K562 (cell line): ENCODE results near the gene POLR3GL. TPM values are rescaled to one million over a fixed set of nuclear protein-coding genes. Genes with fewer than 3 reads are reported as not detected.

Experiments used
- ARHGAP35 ChIP-seq: fragments of 450-650 bp; IDR thresholded peaks from 2 replicates; pipeline ENCODE4 v1.6.1; 2018; ENCODE audit not compliant: partially characterized antibody
- ARID1B ChIP-seq: fragments of 450-650 bp; IDR thresholded peaks from 2 replicates; pipeline ENCODE4 v1.6.1; 2016; ENCODE audit warnings: antibody characterized with exemption, mild to moderate bottlenecking, inconsistent platforms
- BHLHE40 ChIP-seq: IDR thresholded peaks from 2 replicates; pipeline ENCODE4 v1.6.1; 2011; ENCODE audit warnings: low read length, improper control_type of control experiment
- BRCA1 ChIP-seq, 2 experiments: fragments of 450-650 bp in 1 of 2; sonication (generic) in 1 of 2; formaldehyde crosslinking in 1 of 2; IDR thresholded peaks; 2 replicates each; pipeline versions ENCODE4 v1.5.0 to v1.6.1; 2017 to 2020; ENCODE audit warnings: mild to moderate bottlenecking in 1 of 2, missing genetic modification reagents in 1 of 2
- CBFB ChIP-seq: sonication (generic); formaldehyde crosslinking; IDR thresholded peaks from 2 replicates; pipeline ENCODE4 v1.4.0; 2020; ENCODE audit warnings: mild to moderate bottlenecking, missing genetic modification reagents
- CEBPB ChIP-seq: fragments of 450-650 bp; IDR thresholded peaks from 2 replicates; pipeline ENCODE4 v1.6.1; 2016; ENCODE audit warnings: missing genetic modification characterization, missing compliant biosample characterization
- ELF1 ChIP-seq: fragments of 200-800 bp; sonication (Bioruptor generic); IDR thresholded peaks from 2 replicates; pipeline ENCODE4 v1.6.1; 2016; ENCODE audit warnings: missing genetic modification characterization, missing compliant biosample characterization
- GTF2B ChIP-seq: IDR thresholded peaks from 2 replicates; pipeline ENCODE4 v1.6.1; 2011; ENCODE audit not compliant: insufficient read length; ENCODE audit errors: extremely low read depth
- HLTF ChIP-seq: fragments of 450-650 bp; IDR thresholded peaks from 2 replicates; pipeline ENCODE4 v1.6.1; 2016
- HMGXB4 ChIP-seq: sonication (generic); formaldehyde crosslinking; IDR thresholded peaks from 2 replicates; pipeline ENCODE4 v1.8.1; 2023; ENCODE audit warnings: mild to moderate bottlenecking, missing genetic modification reagents
- MCM3 ChIP-seq: fragments of 450-650 bp; IDR thresholded peaks from 2 replicates; pipeline ENCODE4 v1.6.1; 2016
- NEUROD1 ChIP-seq: fragments of 150-350 bp; IDR thresholded peaks from 2 replicates; pipeline ENCODE4 v1.6.1; 2014; ENCODE audit warnings: borderline replicate concordance, low read length, low read depth; ENCODE audit not compliant: partially characterized antibody
- NFE2 ChIP-seq: IDR thresholded peaks from 2 replicates; pipeline ENCODE4 v1.6.1; 2014; ENCODE audit warnings: antibody characterized with exemption, low read depth
- NFIC ChIP-seq: fragments of 450-650 bp; IDR thresholded peaks from 2 replicates; pipeline ENCODE4 v1.6.1; 2017; ENCODE audit warnings: mild to moderate bottlenecking, inconsistent platforms
- PHF20 ChIP-seq: fragments of 450-650 bp; IDR thresholded peaks from 2 replicates; pipeline ENCODE4 v1.6.1; 2018; ENCODE audit not compliant: partially characterized antibody
- RFX7 ChIP-seq: fragments of 250-450 bp; sonication (Bioruptor Pico); IDR thresholded peaks from 2 replicates; pipeline ENCODE4 v1.5.1; 2021; ENCODE audit warnings: mild to moderate bottlenecking
- SMARCA4 ChIP-seq: fragments of 450-650 bp; IDR thresholded peaks from 2 replicates; pipeline ENCODE4 v1.6.1; 2016
- SP2 ChIP-seq: IDR thresholded peaks from 2 replicates; pipeline ENCODE4 v1.6.1; 2011; ENCODE audit warnings: mild to moderate bottlenecking, low read depth, low read length, moderate library complexity; ENCODE audit not compliant: poor library complexity, severe bottlenecking; ENCODE audit errors: extremely low read depth
- TAF9B ChIP-seq: fragments of 450-650 bp; IDR thresholded peaks from 2 replicates; pipeline ENCODE4 v1.6.1; 2018; ENCODE audit warnings: mild to moderate bottlenecking; ENCODE audit not compliant: partially characterized antibody
- TCFL5 ChIP-seq: fragments of 250-450 bp; sonication (Bioruptor Pico); conservative IDR thresholded peaks from 2 replicates; pipeline ENCODE4 v1.6.1; 2021; ENCODE audit warnings: mild to moderate bottlenecking, moderate library complexity, matching md5 sums
- TEAD4 ChIP-seq, 2 experiments: sonication (generic) in 1 of 2; formaldehyde crosslinking in 1 of 2; IDR thresholded peaks; 2 replicates each; pipeline versions ENCODE4 v1.6.1 to v1.8.0; 2012 to 2022; ENCODE audit warnings: borderline replicate concordance in 1 of 2, inconsistent platforms in 1 of 2, low read length in 1 of 2, mild to moderate bottlenecking in 1 of 2, missing genetic modification reagents in 1 of 2
- TRIM28 ChIP-seq: fragments of 450-650 bp; IDR thresholded peaks from 2 replicates; pipeline ENCODE4 v1.6.1; 2017
- ZC3H4 ChIP-seq: sonication (generic); formaldehyde crosslinking; IDR thresholded peaks from 2 replicates; pipeline ENCODE4 v1.9.0; 2021; ENCODE audit warnings: missing genetic modification reagents, borderline replicate concordance
- ZNF146 ChIP-seq: IDR thresholded peaks from one replicate; pipeline ENCODE4 v1.6.1; 2018; ENCODE audit warnings: missing compliant biosample characterization; ENCODE audit not compliant: unreplicated experiment
- ZNF274 ChIP-seq: IDR thresholded peaks from 2 replicates; pipeline ENCODE4 v1.6.1; 2011; ENCODE audit warnings: low read depth, mild to moderate bottlenecking, low read length, moderate library complexity, borderline replicate concordance
- ZNF354B ChIP-seq: fragments of 250-450 bp; sonication (Bioruptor Pico); IDR thresholded peaks from 2 replicates; pipeline ENCODE4 v1.4.0; 2020
- ZNF717 ChIP-seq: fragments of 250-450 bp; sonication (Bioruptor Pico); IDR thresholded peaks from 2 replicates; pipeline ENCODE4 v1.5.0; 2021
- ZSCAN32 ChIP-seq: fragments of 450-650 bp; formaldehyde crosslinking; IDR thresholded peaks from 2 replicates; pipeline ENCODE4 v1.4.0; 2020; ENCODE audit warnings: mild to moderate bottlenecking, moderate library complexity
- polyA plus RNA-seq, 8 experiments: library from polyadenylated mRNA; depleted of rRNA in 4 of 8; stranded (reverse) in 5 of 8; unstranded in 3 of 8; fragments of >200 nt; fragmentation: Nextera tagmentation in 2 of 8; fragmentation: Illumina TruSeq in 1 of 8; extraction: Ambion mirVana in 2 of 8; extraction: Trizol in 1 of 8; gene quantifications; 2 replicates each; pipeline versions ENCODE4 v1.2.1 to v1.2.3, GENCODE V29; 2011 to 2014; ENCODE audit warnings: inconsistent platforms in 1 of 8, missing spikeins in 1 of 8
- total RNA-seq, 7 experiments: library from RNA; depleted of rRNA in 6 of 7; stranded (reverse); fragments of >200 nt in 6 of 7; fragmentation: Illumina TruSeq in 2 of 7; extraction: Trizol in 2 of 7; gene quantifications; 2 replicates each; pipeline versions ENCODE4 v1.2.1 to v1.2.3, GENCODE V29; 2011 to 2021; ENCODE audit warnings: low replicate concordance in 1 of 7
- TF ChIP-seq, protein P1 (sequence below): sonication (generic); formaldehyde crosslinking; IDR thresholded peaks from 2 replicates; pipeline ENCODE4 v1.5.0; 2020; ENCODE audit warnings: missing genetic modification reagents

POLR3GL gene
- total and polyA plus RNA-seq, 9 of the 15 experiments (the other 6 are each of a cell fraction or from before 2014, with no cell fraction given) = 14.6 to 48.4 (median 38.2) TPM

- TF ChIP-seq SP2 (no peak), NFIC (peak; percentile 52; the same call in 1 of the 2 replicates), ZNF274 (no peak), ARID1B (peak; percentile 36), TEAD4 (IDR thresholded peaks at IDR 0.05; ENCODE audit: low read length) (no peak; the same call in 1 of the 2 replicates), TEAD4 (CRISPR knock-in tag; IDR thresholded peaks at IDR 0.05; ENCODE audit: borderline replicate concordance) (no peak), HMGXB4 (CRISPR knock-in tag) (no peak), NFE2 (no peak), TCFL5 (CRISPR knock-in tag) (no peak), CEBPB (peak; percentile 96), ZNF717 (CRISPR knock-in tag) (no peak), TRIM28 (no peak), ZNF354B (no peak), NEUROD1 (no peak), TAF9B (no peak), GTF2B (no peak), ZNF146 (CRISPR knock-in tag) (no peak), ELF1 (no peak), MCM3 (no peak), BHLHE40 (no peak), ZC3H4 (CRISPR knock-in tag) (no peak), SMARCA4 (0 out of 2 replicates have a peak, but pooled peaks have one; percentile 9), HLTF (no peak), CBFB (CRISPR knock-in tag) (no peak), ARHGAP35 (no peak), RFX7 (no peak), PHF20 (no peak), BRCA1 (IDR thresholded peaks at IDR 0.05) (no peak), BRCA1 (CRISPR knock-in tag; IDR thresholded peaks at IDR 0.05) (no peak), ZSCAN32 (CRISPR knock-in tag) (no peak)
- TF ChIP-seq, protein P1, sequence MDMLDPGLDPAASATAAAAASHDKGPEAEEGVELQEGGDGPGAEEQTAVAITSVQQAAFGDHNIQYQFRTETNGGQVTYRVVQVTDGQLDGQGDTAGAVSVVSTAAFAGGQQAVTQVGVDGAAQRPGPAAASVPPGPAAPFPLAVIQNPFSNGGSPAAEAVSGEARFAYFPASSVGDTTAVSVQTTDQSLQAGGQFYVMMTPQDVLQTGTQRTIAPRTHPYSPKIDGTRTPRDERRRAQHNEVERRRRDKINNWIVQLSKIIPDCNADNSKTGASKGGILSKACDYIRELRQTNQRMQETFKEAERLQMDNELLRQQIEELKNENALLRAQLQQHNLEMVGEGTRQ (CRISPR knock-in tag) = no peak
These were observed 21.3 kb downstream of the POLR3GL start (continued) for GRCh38 chr1:145985502-145986439.
